ENCODE data around the gene HAAO.

HAAO gene

DNA sequence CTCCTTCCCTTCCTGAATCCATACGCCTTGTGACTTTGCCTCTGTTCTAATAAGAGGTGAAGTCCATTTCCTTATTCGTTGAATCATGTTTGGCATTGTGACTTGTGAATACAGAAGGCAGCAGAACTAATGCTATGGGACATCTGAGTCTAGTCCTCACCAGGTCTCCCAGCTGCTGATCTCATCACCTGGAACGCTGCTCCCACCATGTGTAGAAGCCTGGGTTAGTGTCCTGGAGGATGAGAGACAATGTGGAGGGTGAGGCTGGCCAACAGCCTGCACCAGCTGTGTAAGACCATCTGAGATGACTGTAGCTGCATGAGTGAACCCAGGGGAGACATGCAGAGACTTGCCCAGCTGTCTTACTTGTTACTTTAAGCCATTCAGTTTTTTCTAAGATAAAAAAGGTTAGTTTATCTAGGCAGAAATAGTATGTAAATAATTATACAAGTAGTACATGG is 3.5 kb upstream of the HAAO start:
- Mint-ChIP-seq H3K27me3 (peaks cover 38% of the 10 kb centered on the region), H3K4me1 (peaks cover 6% of the 10 kb centered on the region), H3K27ac (ENCODE audit: low read depth) (no peak overlapping the region), H3K9me3 (no peaks in the 10 kb centered on the region), H3K36me3 (ENCODE audit: insufficient read depth) (peaks cover 5% of the 10 kb centered on the region), H3K4me3 (no peak overlapping the region)
- ATAC-seq (replicated peaks; ENCODE audit: extremely low read depth, poor library complexity, severe bottlenecking) (no peak), DNase-seq (ENCODE audit: low spot score in 2 of 2) (no peak)

GRCh38 chr2:42795275-42795674 is 2.9 kb upstream of the HAAO start:
- Mint-ChIP-seq H3K4me1 (peaks cover 6% of the 10 kb centered on the region), H3K4me3 (no peak overlapping the region), H3K36me3 (ENCODE audit: insufficient read depth) (peaks cover 5% of the 10 kb centered on the region), H3K9me3 (no peaks in the 10 kb centered on the region), H3K27ac (ENCODE audit: low read depth) (no peak overlapping the region), H3K27me3 (peaks cover 43% of the 10 kb centered on the region)
- DNase-seq (ENCODE audit: low spot score in 2 of 2) (no peak), ATAC-seq (replicated peaks; ENCODE audit: extremely low read depth, poor library complexity, severe bottlenecking) (no peak)

GRCh38 chr2:42794271-42795046 is 2.1 kb upstream of the HAAO start:
- H3K4me3 Mint-ChIP-seq: no peak overlapping the region
- DNase-seq (ENCODE audit: low spot score in 2 of 2) (no peak), ATAC-seq (replicated peaks; ENCODE audit: extremely low read depth, poor library complexity, severe bottlenecking) (no peak)
- peaks cover 51% of the 10 kb centered on the region for H3K27me3 Mint-ChIP-seq
- no peak overlapping the region for H3K27ac Mint-ChIP-seq (ENCODE audit: low read depth)
- H3K4me1 Mint-ChIP-seq: peaks cover 6% of the 10 kb centered on the region
- peaks cover 5% of the 10 kb centered on the region for H3K36me3 Mint-ChIP-seq (ENCODE audit: insufficient read depth)
- no peaks in the 10 kb centered on the region for H3K9me3 Mint-ChIP-seq

DNA sequence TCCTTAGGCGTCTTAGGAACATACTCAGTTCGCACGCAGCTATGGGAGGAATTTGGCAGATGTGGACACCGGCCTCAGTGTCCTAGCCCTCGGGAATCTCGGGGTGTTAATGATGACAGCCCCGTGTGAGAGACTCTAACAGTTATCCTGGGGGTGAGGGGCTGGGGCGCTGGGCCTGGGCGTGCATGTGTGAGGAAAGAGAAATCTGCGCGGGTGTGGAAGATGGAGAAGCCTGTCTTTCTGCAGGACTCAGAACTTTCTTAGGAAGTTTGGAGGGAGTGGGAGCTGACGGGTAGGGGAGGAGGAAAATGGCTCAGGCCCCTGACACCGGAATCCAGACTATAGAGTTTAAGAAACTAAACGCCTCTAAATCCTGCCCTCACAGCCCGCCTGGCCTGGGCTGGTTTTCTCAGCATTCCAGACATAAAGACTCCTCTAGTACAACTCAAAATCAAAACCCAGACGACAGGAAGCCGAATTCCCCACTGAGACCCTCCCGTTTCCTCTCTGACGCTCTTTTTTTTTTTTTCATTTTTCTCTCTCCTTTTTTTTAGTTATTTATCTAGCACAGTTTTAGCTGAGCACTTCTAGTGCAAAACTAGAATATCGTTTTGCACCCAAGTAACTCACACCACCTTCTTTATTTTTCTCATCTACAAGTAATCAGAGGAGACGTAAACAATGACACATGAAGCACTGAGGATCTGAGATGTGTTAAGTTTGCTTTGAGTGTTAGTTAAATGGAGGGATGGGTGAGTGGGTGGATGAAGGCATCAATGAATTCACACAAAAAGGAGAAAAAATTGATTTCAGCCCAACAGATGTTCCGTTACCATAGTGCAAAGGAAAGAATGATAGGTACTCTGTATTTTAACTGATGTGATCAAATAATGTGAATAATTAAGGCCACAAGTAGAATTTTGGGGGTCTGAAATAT is 1.2 kb upstream of the HAAO start:
- H3K27ac Mint-ChIP-seq (ENCODE audit: low read depth): no peak overlapping the region
- DNase-seq (ENCODE audit: low spot score in 2 of 2): no peak

DNA sequence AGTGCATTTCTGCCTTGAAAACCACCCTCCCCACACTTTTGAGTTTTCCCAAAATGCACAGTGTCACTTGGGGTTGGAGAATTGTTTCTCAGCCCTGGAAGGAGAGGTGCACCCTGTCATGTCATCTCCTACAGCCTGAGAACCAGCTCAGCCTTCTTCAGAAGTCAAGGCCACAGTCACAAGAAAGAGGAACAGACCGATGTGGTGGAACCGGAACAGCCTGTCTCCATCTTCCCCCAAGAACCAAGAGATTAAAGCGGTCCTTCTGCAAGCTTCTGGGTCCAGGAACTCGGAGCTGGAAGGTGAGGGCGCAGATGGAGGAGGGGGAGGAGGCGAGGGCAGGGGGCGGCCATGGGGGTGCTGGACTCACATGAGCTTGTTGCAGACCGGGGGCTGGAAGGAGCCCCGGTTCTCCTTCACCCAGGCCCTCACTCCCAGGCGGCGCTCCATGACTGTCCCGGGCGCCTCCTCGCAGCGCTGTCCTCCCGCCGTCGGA is 248 bp downstream of the HAAO start:
- Mint-ChIP-seq H3K36me3 (ENCODE audit: insufficient read depth) (peaks cover 5% of the 10 kb centered on the region), H3K4me3 (peak overlapping the region; percentile 73), H3K27me3 (peaks cover 69% of the 10 kb centered on the region), H3K4me1 (peaks cover 6% of the 10 kb centered on the region), H3K27ac (ENCODE audit: low read depth) (no peak overlapping the region), H3K9me3 (no peaks in the 10 kb centered on the region)
- ATAC-seq (replicated peaks; ENCODE audit: extremely low read depth, poor library complexity, severe bottlenecking) (peak; percentile 28), DNase-seq (ENCODE audit: low spot score in 2 of 2) (no peak)

More for the DNA sequence above, 1.2 kb upstream of the HAAO start:
- Mint-ChIP-seq H3K4me3 (peak overlapping the region; percentile 73), H3K9me3 (no peaks in the 10 kb centered on the region), H3K36me3 (ENCODE audit: insufficient read depth) (peaks cover 5% of the 10 kb centered on the region), H3K27me3 (peaks cover 54% of the 10 kb centered on the region), H3K4me1 (peaks cover 6% of the 10 kb centered on the region)
- ATAC-seq (replicated peaks; ENCODE audit: extremely low read depth, poor library complexity, severe bottlenecking): no peak

GRCh38 chr2:42791606-42792005 is 777 bp downstream of the HAAO start:
- Mint-ChIP-seq H3K4me3 (peak overlapping the region; percentile 73), H3K4me1 (peaks cover 6% of the 10 kb centered on the region), H3K36me3 (ENCODE audit: insufficient read depth) (peaks cover 5% of the 10 kb centered on the region), H3K27me3 (peaks cover 74% of the 10 kb centered on the region), H3K9me3 (no peaks in the 10 kb centered on the region), H3K27ac (ENCODE audit: low read depth) (no peak overlapping the region)
- ATAC-seq (replicated peaks; ENCODE audit: extremely low read depth, poor library complexity, severe bottlenecking): no peak
- no peak for DNase-seq (ENCODE audit: low spot score in 2 of 2)

DNA sequence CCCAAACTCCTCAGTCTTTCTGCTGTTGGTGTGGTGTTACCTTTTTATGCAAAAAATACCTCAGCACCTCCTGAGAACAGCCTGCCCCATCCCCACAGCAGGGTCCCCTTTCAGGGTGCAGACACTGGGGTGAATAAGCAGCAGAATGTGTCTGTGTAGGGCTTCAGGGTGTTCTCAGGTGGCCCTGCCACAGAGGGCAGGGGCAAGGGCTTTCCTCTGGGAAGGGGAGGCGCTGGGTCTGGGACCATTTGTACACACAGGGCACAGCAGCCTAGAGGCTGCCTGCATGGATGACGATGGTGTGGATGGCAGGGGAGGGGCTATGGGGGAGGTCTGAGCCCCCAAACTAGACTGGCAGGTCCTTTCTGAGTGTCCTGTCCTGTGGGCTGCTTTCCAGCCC is 2.6 kb downstream of the HAAO start:
- DNase-seq (ENCODE audit: low spot score in 2 of 2) (no peak), ATAC-seq (replicated peaks; ENCODE audit: extremely low read depth, poor library complexity, severe bottlenecking) (no peak)
- Mint-ChIP-seq H3K4me3 (no peak overlapping the region), H3K9me3 (no peaks in the 10 kb centered on the region), H3K27ac (ENCODE audit: low read depth) (no peak overlapping the region), H3K36me3 (ENCODE audit: insufficient read depth) (peaks cover 2% of the 10 kb centered on the region), H3K4me1 (peaks cover 6% of the 10 kb centered on the region), H3K27me3 (peaks cover 74% of the 10 kb centered on the region)

GRCh38 chr2:42788882-42789281 is 3.5 kb downstream of the HAAO start:
- H3K4me1 Mint-ChIP-seq: peaks cover 6% of the 10 kb centered on the region
- H3K27ac Mint-ChIP-seq (ENCODE audit: low read depth): no peak overlapping the region
- no peak overlapping the region for H3K4me3 Mint-ChIP-seq
- no peak for ATAC-seq (replicated peaks; ENCODE audit: extremely low read depth, poor library complexity, severe bottlenecking)
- no peaks in the 10 kb centered on the region for H3K9me3 Mint-ChIP-seq
- peaks cover 66% of the 10 kb centered on the region for H3K27me3 Mint-ChIP-seq
- peaks cover 2% of the 10 kb centered on the region for H3K36me3 Mint-ChIP-seq (ENCODE audit: insufficient read depth)
- no peak for DNase-seq (ENCODE audit: low spot score in 2 of 2)

DNA sequence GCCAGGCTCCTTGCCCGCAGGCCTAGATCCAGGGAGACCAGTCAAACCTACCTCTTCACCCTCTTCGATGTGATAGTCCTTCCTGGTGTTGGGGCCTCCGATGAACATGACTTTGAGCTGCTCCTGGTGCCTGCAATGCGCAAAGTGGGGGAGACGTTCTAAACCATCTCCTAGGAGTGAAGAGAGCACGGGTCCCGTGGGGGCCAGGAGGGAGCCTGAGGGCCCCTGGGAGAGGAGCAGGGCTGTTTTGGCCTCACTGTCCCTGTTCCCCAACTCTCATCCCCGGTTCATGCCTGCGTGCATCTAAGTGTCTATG is 3.9 kb downstream of the HAAO start:
- no peak for DNase-seq (ENCODE audit: low spot score in 2 of 2)
- no peaks in the 10 kb centered on the region for H3K9me3 Mint-ChIP-seq
- no peak for ATAC-seq (replicated peaks; ENCODE audit: extremely low read depth, poor library complexity, severe bottlenecking)
- H3K4me3 Mint-ChIP-seq: no peak overlapping the region
- no peak overlapping the region for H3K27ac Mint-ChIP-seq (ENCODE audit: low read depth)
- peaks cover 6% of the 10 kb centered on the region for H3K4me1 Mint-ChIP-seq
- H3K27me3 Mint-ChIP-seq: peaks cover 61% of the 10 kb centered on the region
- peaks cover 2% of the 10 kb centered on the region for H3K36me3 Mint-ChIP-seq (ENCODE audit: insufficient read depth)

DNA sequence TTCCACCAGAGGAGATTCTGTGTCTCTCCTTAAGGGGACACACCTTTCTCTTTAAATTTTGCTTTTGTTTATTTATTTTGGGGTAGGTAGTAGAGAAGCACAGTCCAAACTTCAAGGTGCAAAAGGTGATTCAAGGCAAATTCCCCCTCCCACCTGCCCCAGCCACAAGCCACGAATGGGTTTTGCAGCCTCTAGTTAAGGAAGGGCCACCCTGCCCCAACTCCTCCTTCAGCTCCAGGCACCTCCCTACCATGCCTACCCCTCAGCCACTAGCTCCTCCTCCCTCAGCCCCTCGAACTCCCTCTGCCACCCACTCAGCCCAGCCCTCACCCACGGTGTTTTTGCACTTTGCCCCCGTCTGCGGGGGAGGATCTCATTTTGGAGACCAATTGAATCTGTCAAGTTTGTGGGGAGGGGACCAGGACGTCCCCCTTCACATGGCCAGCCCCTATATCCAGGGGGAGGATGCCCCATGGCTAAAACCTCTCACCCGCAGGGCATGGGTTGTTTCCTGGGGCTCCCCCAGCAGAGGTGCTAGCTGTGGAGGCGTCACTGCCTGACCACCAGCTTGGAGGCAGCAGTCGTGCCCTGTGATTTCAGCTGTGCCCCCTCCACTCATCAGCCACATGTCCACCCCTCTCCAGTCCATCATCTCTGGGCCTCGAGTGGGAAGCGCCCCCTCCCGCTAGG is 4.5 kb downstream of the HAAO start:
- Mint-ChIP-seq H3K36me3 (ENCODE audit: insufficient read depth) (peaks cover 2% of the 10 kb centered on the region), H3K27ac (ENCODE audit: low read depth) (no peak overlapping the region), H3K27me3 (peaks cover 59% of the 10 kb centered on the region), H3K4me3 (no peak overlapping the region), H3K9me3 (no peaks in the 10 kb centered on the region), H3K4me1 (peaks cover 6% of the 10 kb centered on the region)
- DNase-seq (ENCODE audit: low spot score in 2 of 2) (no peak), ATAC-seq (replicated peaks; ENCODE audit: extremely low read depth, poor library complexity, severe bottlenecking) (no peak)

GRCh38 chr2:42787424-42787787 is 5.0 kb downstream of the HAAO start:
- Mint-ChIP-seq H3K27ac (ENCODE audit: low read depth) (no peak overlapping the region), H3K27me3 (peaks cover 58% of the 10 kb centered on the region), H3K9me3 (no peaks in the 10 kb centered on the region), H3K4me1 (peaks cover 6% of the 10 kb centered on the region), H3K4me3 (no peak overlapping the region), H3K36me3 (ENCODE audit: insufficient read depth) (peaks cover 2% of the 10 kb centered on the region)
- ATAC-seq (replicated peaks; ENCODE audit: extremely low read depth, poor library complexity, severe bottlenecking) (no peak), DNase-seq (ENCODE audit: low spot score in 2 of 2) (no peak)

- H3K27me3 Mint-ChIP-seq: peaks cover 51% of the 10 kb centered on the region
- ATAC-seq (replicated peaks; ENCODE audit: extremely low read depth, poor library complexity, severe bottlenecking) (no peak), DNase-seq (ENCODE audit: low spot score in 2 of 2) (no peak)
- H3K4me3 Mint-ChIP-seq: no peak overlapping the region
- H3K27ac Mint-ChIP-seq (ENCODE audit: low read depth): no peak overlapping the region
- H3K36me3 Mint-ChIP-seq (ENCODE audit: insufficient read depth): peaks cover 2% of the 10 kb centered on the region
- H3K9me3 Mint-ChIP-seq: no peaks in the 10 kb centered on the region
- no peaks in the 10 kb centered on the region for H3K4me1 Mint-ChIP-seq
These were observed 5.6 kb downstream of the HAAO start for GRCh38 chr2:42786561-42787345.
